HepG2 (cell line): ENCODE results near the gene STAP2. TPM values are rescaled to one million over a fixed set of nuclear protein-coding genes. Genes with fewer than 3 reads are reported as not detected.

Experiments used
- ATAC-seq: fragments of 200-7000 bp; cut with Tn5 transposase; 3 replicates; pipeline ENCODE4 v1.9.1; 2020; ENCODE audit warnings: mild to moderate bottlenecking, moderate library complexity
- BruUV-seq: library from RNA; stranded (reverse); fragments of 400-500 nt; replicated peaks from 2 replicates; lab custom pipeline; 2021; lab: Mats Ljungman, UMichigan
- CTCF ChIA-PET: fragments of 300-600 bp; formaldehyde crosslinking; extraction: SDS; loops from one replicate; lab custom pipeline; 2021; ENCODE audit warnings: low total read pairs, inconsistent platforms, low intra/inter-chr PET ratio; lab: Yijun Ruan, JAX
- POLR2A ChIA-PET: fragments of 350-600 bp; sonication (Branson Sonifier 250); formaldehyde crosslinking; loops from one replicate; lab custom pipeline; 2020; ENCODE audit warnings: antibody characterized with exemption, inconsistent platforms; lab: Yijun Ruan, JAX
- DNase-seq: peaks from one replicate; pipeline ENCODE4 v3.0.0-alpha.2; 2015; ENCODE audit warnings: low spot score
- FAIRE-seq: peaks from 3 replicates; lab custom pipeline; 2011; peaks lifted over from hg19 to GRCh38; lab: Jason Lieb, UNC
- H2AFZ ChIP-seq: one replicate; pipeline ENCODE4 v1.6.1; 2011; ENCODE audit warnings: low read length, inconsistent platforms
- H3K27ac ChIP-seq: fragments of 300-600 bp; 3 replicates; pipeline ENCODE4 v1.8.0; 2011; ENCODE audit warnings: mixed run types, mild to moderate bottlenecking, mixed read lengths, low read length, inconsistent platforms; ENCODE audit not compliant: insufficient read depth; ENCODE audit errors: extremely low read length
- H3K27me3 ChIP-seq, 2 experiments: fragments of 200-600 bp in 1 of 2; 2 replicates in 1 of 2; 3 replicates in 1 of 2; pipeline versions ENCODE4 v1.6.0 to v1.8.0; 2011; ENCODE audit warnings: low read length in 2 of 2, mild to moderate bottlenecking in 2 of 2, moderate library complexity in 2 of 2, inconsistent platforms in 1 of 2; ENCODE audit not compliant: insufficient read depth in 2 of 2, control insufficient read depth in 1 of 2
- H3K36me3 ChIP-seq, 2 experiments: fragments of 200-600 bp in 1 of 2; replicated peaks in 1 of 2; 2 replicates in 1 of 2; 3 replicates in 1 of 2; pipeline versions ENCODE4 v1.5.1 to v1.8.0; 2011; ENCODE audit warnings: low read length in 2 of 2, inconsistent platforms in 1 of 2; ENCODE audit not compliant: insufficient read depth in 2 of 2, control insufficient read depth in 1 of 2
- H3K4me1 ChIP-seq: 2 replicates; pipeline ENCODE4 v1.5.1; 2012; ENCODE audit warnings: low read length, inconsistent platforms; ENCODE audit not compliant: insufficient read depth
- H3K4me2 ChIP-seq: 2 replicates; pipeline ENCODE4 v1.6.0; 2011; ENCODE audit warnings: low read depth, low read length, inconsistent platforms
- H3K4me3 ChIP-seq, 3 experiments: fragments of 200-600 bp in 1 of 3; sonication (generic), shearing (Covaris generic) in 1 of 3; replicated peaks in 1 of 3; 2 replicates each; pipeline ENCODE4 v1.5.1; 2011 to 2016; ENCODE audit warnings: low read length in 3 of 3, inconsistent platforms in 2 of 3, low read depth in 2 of 3, mild to moderate bottlenecking in 2 of 3, control low read depth in 1 of 3, mixed read lengths in 1 of 3; ENCODE audit not compliant: insufficient read depth in 1 of 3
- H3K79me2 ChIP-seq: one replicate; pipeline ENCODE4 v1.6.1; 2011; ENCODE audit warnings: low read length, inconsistent platforms; ENCODE audit not compliant: insufficient read depth
- H3K9ac ChIP-seq: 2 replicates; pipeline ENCODE4 v1.6.0; 2011; ENCODE audit warnings: mild to moderate bottlenecking, low read depth, low read length, inconsistent platforms; ENCODE audit not compliant: insufficient read depth
- H3K9me3 ChIP-seq: 2 replicates; pipeline ENCODE4 v1.5.1; 2012; ENCODE audit warnings: mild to moderate bottlenecking, low read length
- H4K20me1 ChIP-seq: 2 replicates; pipeline ENCODE4 v1.6.0; 2011; ENCODE audit warnings: inconsistent platforms, mild to moderate bottlenecking, low read length, moderate library complexity; ENCODE audit not compliant: insufficient read depth
- GFI1 ChIP-seq: sonication (generic); formaldehyde crosslinking; IDR thresholded peaks from 2 replicates; pipeline ENCODE4 v1.5.0; 2020; ENCODE audit warnings: missing genetic modification reagents, mild to moderate bottlenecking, borderline replicate concordance
- HOXA3 ChIP-seq: sonication (generic); formaldehyde crosslinking; IDR thresholded peaks from 2 replicates; pipeline ENCODE4 v1.5.0; 2020; ENCODE audit warnings: missing genetic modification reagents
- KLF16 ChIP-seq, 2 experiments: sonication (generic) in 1 of 2; formaldehyde crosslinking in 1 of 2; IDR thresholded peaks; 2 replicates each; pipeline versions ENCODE4 v1.6.1 to v1.8.0; 2016 to 2023; ENCODE audit warnings: missing genetic modification reagents in 2 of 2, missing compliant biosample characterization in 1 of 2
- MLXIP ChIP-seq: sonication (generic); formaldehyde crosslinking; IDR thresholded peaks from 2 replicates; pipeline ENCODE4 v1.9.0; 2021; ENCODE audit warnings: missing genetic modification reagents, borderline replicate concordance
- NFE2L1 ChIP-seq: sonication (generic); formaldehyde crosslinking; IDR thresholded peaks from 2 replicates; pipeline ENCODE4 v1.4.0; 2020; ENCODE audit warnings: missing genetic modification reagents, mild to moderate bottlenecking, borderline replicate concordance
- PPARG ChIP-seq: conservative IDR thresholded peaks from 2 replicates; pipeline ENCODE4 v1.6.1; 2016; ENCODE audit warnings: missing biosample characterization, missing genetic modification reagents
- SOX6 ChIP-seq, 2 experiments: fragments of 450-650 bp in 1 of 2; sonication (generic) in 1 of 2; formaldehyde crosslinking in 1 of 2; IDR thresholded peaks; 2 replicates each; pipeline versions ENCODE4 v1.4.0 to v1.6.1; 2017 to 2020; ENCODE audit warnings: antibody characterized with exemption in 1 of 2, mild to moderate bottlenecking in 1 of 2, missing genetic modification reagents in 1 of 2
- TARDBP ChIP-seq: sonication (generic); formaldehyde crosslinking; IDR thresholded peaks from 2 replicates; pipeline ENCODE4 v1.8.0; 2022; ENCODE audit warnings: mild to moderate bottlenecking, missing genetic modification reagents
- ZBTB7A ChIP-seq: sonication (generic); formaldehyde crosslinking; IDR thresholded peaks from 2 replicates; pipeline ENCODE4 v1.8.0; 2022; ENCODE audit warnings: mild to moderate bottlenecking, missing genetic modification reagents
- ZMYM3 ChIP-seq: sonication (generic); formaldehyde crosslinking; IDR thresholded peaks from 2 replicates; pipeline ENCODE4 v1.5.1; 2020; ENCODE audit warnings: mild to moderate bottlenecking, missing genetic modification reagents
- ZNF143 ChIP-seq: sonication (generic); formaldehyde crosslinking; IDR thresholded peaks from 2 replicates; pipeline ENCODE4 v1.4.0; 2020; ENCODE audit warnings: missing genetic modification reagents
- ZNF263 ChIP-seq: sonication (generic); formaldehyde crosslinking; IDR thresholded peaks from 2 replicates; pipeline ENCODE4 v1.4.0; 2020; ENCODE audit warnings: missing genetic modification reagents
- ZNF329 ChIP-seq: sonication (generic); formaldehyde crosslinking; IDR thresholded peaks from 2 replicates; pipeline ENCODE4 v1.9.0; 2021; ENCODE audit warnings: low read depth, mild to moderate bottlenecking, missing genetic modification reagents
- ZNF414 ChIP-seq: sonication (generic); formaldehyde crosslinking; IDR thresholded peaks from 2 replicates; pipeline ENCODE4 v1.5.0; 2020; ENCODE audit warnings: missing genetic modification reagents
- ZNF800 ChIP-seq: sonication (generic); formaldehyde crosslinking; IDR thresholded peaks from 2 replicates; pipeline ENCODE4 v1.4.0; 2020; ENCODE audit warnings: missing genetic modification reagents
- ZSCAN5A ChIP-seq: sonication (generic); formaldehyde crosslinking; IDR thresholded peaks from 2 replicates; pipeline ENCODE4 v1.8.0; 2022; ENCODE audit warnings: mild to moderate bottlenecking, missing genetic modification reagents, borderline replicate concordance
- WGBS: methylation state at CpG from one replicate; pipeline ENCODE4 v1.1.6; 2017; ENCODE audit warnings: low lambda C conversion rate; 5-methylcytosine and 5-hydroxymethylcytosine counted together
- in situ Hi-C: cut with HindIII; loops from 2 replicates; pipeline ENCODE4 v1.10.0; 2017; ENCODE audit warnings: low pct_unique_long_range_greater_than_20kb; ENCODE audit not compliant: extremely low pct_ligation_motif_present
- intact Hi-C: fragments of 100-400 bp; cut with micrococcal nuclease; formaldehyde crosslinking; loops from one replicate; pipeline ENCODE4 v1.10.0; 2022; ENCODE audit not compliant: unreplicated experiment
- polyA plus RNA-seq, 8 experiments: library from polyadenylated mRNA; depleted of rRNA in 3 of 8; stranded (reverse) in 7 of 8; unstranded in 1 of 8; fragments of >200 nt; fragmentation: Illumina TruSeq in 4 of 8; extraction: Trizol in 4 of 8; gene quantifications; 2 replicates each; pipeline versions ENCODE4 v1.2.1 to v1.2.3, GENCODE V29; 2011 to 2016; ENCODE audit warnings: low read depth in 4 of 8, missing spikeins in 1 of 8, mixed read lengths in 1 of 8; ENCODE audit not compliant: insufficient read depth in 1 of 8
- total RNA-seq, 5 experiments: library from RNA; depleted of rRNA; stranded (reverse); fragments of >200 nt; fragmentation: Illumina TruSeq; extraction: Trizol; gene quantifications; 2 replicates each; pipeline ENCODE4 v1.2.3, GENCODE V29; 2016; ENCODE audit warnings: low read depth in 1 of 5

The STAP2 gene
- total and polyA plus RNA-seq, 2 of the 13 experiments (the other 11 are each of a cell fraction or from before 2014, with no cell fraction given) = 39.0 to 43.7 TPM

DNA sequence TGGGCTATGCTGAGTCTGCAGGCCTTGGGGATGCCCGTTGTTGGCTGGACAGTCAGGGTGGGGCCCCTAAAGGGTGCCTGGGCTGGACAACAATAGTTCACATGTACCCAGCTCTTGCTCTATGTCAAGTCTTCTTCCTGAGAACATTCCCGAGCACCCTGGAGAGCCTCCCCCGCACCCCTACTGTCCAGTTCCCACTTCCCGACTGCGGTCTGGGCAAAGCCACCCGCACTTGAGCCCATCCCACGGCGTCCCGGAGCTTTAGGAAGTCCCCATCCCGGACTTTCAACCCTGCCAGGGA is 3.6 kb upstream of the STAP2 start (continued):
- no peak for TF ChIP-seq HOXA3 (CRISPR knock-in tag)
- TF ChIP-seq ZBTB7A (CRISPR knock-in tag) = no peak
- no peak for TF ChIP-seq NFE2L1 (CRISPR knock-in tag)
- TF ChIP-seq PPARG (CRISPR knock-in tag) = no peak
- TF ChIP-seq ZNF414 = 0 out of 2 replicates have a peak, but pooled peaks have one; percentile 20
- TF ChIP-seq ZNF143 (CRISPR knock-in tag) = no peak
- 0 out of 2 replicates have a peak, but pooled peaks have one; percentile 46 for TF ChIP-seq ZMYM3 (CRISPR knock-in tag)
- TF ChIP-seq, all 625 proteins: peak for 50

DNA sequence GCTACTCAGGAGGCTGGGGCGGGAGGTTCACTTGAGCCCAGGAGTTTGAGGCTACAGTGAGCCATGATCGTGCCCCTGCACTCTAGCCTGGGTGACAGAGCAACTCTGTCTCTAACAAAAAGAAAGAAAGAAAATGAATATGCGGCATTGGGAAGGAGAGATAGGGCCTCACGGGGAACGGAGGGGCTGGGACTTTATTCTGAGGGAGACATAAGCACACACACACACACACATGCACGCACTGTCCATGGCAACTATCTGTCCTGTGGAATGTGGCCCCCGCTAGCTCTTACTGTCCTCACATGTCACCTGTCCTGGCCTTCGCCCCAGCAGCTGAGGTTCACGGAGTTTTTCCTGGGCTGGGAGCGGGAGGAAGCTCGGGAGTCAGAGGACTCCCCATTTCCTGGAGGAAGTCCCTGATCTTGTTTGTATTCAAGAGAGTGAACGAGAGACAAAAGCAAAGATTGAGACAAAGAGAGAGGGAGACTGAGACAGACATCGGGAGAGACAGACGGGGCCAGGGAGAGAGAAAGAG is 654 bp downstream of the STAP2 start:
- peak; percentile 77 for FAIRE-seq
- no peak for TF ChIP-seq ZSCAN5A (CRISPR knock-in tag)
- TF ChIP-seq ZNF800 = no peak
- TF ChIP-seq GFI1 (CRISPR knock-in tag) = 0 out of 2 replicates have a peak, but pooled peaks have one; percentile 23
- no peak for TF ChIP-seq SOX6 (IDR thresholded peaks at IDR 0.05)
- no peak; the same call in 1 of the 2 replicates for TF ChIP-seq SOX6 (CRISPR knock-in tag; IDR thresholded peaks at IDR 0.05)
- TF ChIP-seq ZNF329 (CRISPR knock-in tag) = no peak
- peak; percentile 50; the same call in 1 of the 2 replicates for TF ChIP-seq TARDBP
- TF ChIP-seq KLF16 (CRISPR knock-in tag; IDR thresholded peaks at IDR 0.05) = 0 out of 4 replicates have a peak, but pooled peaks of 1 of the 2 experiments have one; percentile 11
- peak; percentile 85 for TF ChIP-seq ZNF263
- TF ChIP-seq MLXIP (CRISPR knock-in tag) = no peak

More for the DNA sequence above, 654 bp downstream of the STAP2 start:
- peak overlapping the region; percentile 71 to 86 (median 86) for H3K4me3 ChIP-seq
- peak overlapping the region; percentile 92 for H2AFZ ChIP-seq
- DNase-seq = peak; percentile 76
- peak overlapping the region; percentile 96 for H3K4me2 ChIP-seq
- BruUV-seq = TSS peak; percentile 78
- peak overlapping the region; percentile 96 for H3K27ac ChIP-seq
- ATAC-seq = peak; percentile 24
- no peaks in the 10 kb centered on the region for H3K36me3 ChIP-seq
- no peaks in the 10 kb centered on the region for H4K20me1 ChIP-seq
- peak overlapping the region; percentile 84 for H3K9ac ChIP-seq
- H3K79me2 ChIP-seq = no peaks in the 10 kb centered on the region
- no peaks in the 10 kb centered on the region for H3K9me3 ChIP-seq
- no peaks in the 10 kb centered on the region; a peak in 1 of 5 replicates for H3K27me3 ChIP-seq
- peaks cover 52% of the 10 kb centered on the region for H3K4me1 ChIP-seq
- ChIA-PET CTCF (no interaction called here), POLR2A (interaction anchor here (0.6 to 3.1 kb wide), 9 partner anchors 10 to 71 kb away, joined by 3 to 16 read pairs (median 4); no protein-coding TSS in a partner anchor)
- WGBS = 7% methylated on average over 14 of the region's 14 CpGs
- in situ Hi-C loops = no loop called here
- intact Hi-C loops = no loop called here
